Heart left ventricle (tissue), 13 donors: ENCODE data around the gene KRT8.

Source experiments
- POLR2A ChIP-seq, 2 donors: fragments of 450-650 bp; IDR thresholded peaks; one replicate each; pipeline ENCODE4 v1.6.1; 2017; ENCODE audit warnings: antibody characterized with exemption in 2 of 2, mild to moderate bottlenecking in 2 of 2, moderate library complexity in 2 of 2
- TF ChIP-seq, protein P1 (sequence below), 12 donors: fragments of 200-600 bp; sonication (generic) in 4 of 12; IDR thresholded peaks; one replicate each; pipeline versions ENCODE4 v1.5.0 to v1.8.0; 2018 to 2022; ENCODE audit warnings: antibody characterized with exemption in 12 of 12, mild to moderate bottlenecking in 5 of 12
- donor health status: ischemic (EF 13 %, LVEDD 7.1; RV severe dilation, severe dysfunction).
- donor health status: DM: no; HTN: yes; CAD: no.
- donor health status: DM: no; HTN: no; CAD: no.
- donor health status: ischemic (EF 25% LVEDD 6.9; RV normal size, moderate dysfunction).
- donor health status: ischemic (EF 25% LVEDD 5.7; RV mildly dilated, moderate dysfunction).
- donor health status: ischemic (EF 35%, LVEDD 5.7; RV mildly dilated, moderate dysfunction).
- donor health status: nonischemic (EF 11% LVEDD 7.7; RV severe dilation, severe dysfunction).
- donor health status: DM: yes; HTN: yes; CAD: no.
- donor health status: PGD.
- donor health status: ischemic (EF 29% LVEDD 5.4; RV normal size, mild dysfunction).
- donor health status: nonischemic (EF 23%, LVEDD 6.1; RV moderate dilation, normal function).

DNA sequence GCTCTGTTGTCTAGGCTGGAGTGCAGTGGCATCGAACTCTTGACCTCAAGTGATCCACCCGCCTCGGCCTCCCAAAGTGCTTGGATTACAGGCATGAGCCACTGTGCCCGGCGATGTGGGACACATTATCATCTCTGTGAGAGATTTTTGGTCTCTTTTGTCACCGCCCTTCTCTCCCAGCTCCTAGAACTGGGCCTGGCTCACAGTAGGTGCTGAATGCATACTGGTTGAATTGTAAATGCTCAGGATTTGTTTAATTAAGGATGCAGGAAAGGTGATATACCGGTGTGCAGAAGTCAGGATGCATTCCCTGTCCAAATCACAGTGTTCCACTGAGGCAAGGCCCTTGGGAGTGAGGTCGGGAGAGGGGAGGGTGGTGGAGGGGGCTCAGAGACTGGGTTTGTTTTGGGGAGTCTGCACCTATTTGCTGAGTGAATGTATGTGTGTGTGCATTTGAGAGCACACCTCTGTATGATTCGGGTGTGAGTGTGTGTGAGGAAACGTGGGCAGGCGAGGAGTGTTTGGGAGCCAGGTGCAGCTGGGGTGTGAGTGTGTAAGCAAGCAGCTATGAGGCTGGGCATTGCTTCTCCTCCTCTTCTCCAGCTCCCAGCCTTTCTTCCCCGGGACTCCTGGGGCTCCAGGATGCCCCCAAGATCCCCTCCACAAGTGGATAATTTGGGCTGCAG is 43.0 kb upstream of the KRT8 start:
- TF ChIP-seq POLR2A (IDR thresholded peaks at IDR 0.05), result no peak
- TF ChIP-seq, protein P1, sequence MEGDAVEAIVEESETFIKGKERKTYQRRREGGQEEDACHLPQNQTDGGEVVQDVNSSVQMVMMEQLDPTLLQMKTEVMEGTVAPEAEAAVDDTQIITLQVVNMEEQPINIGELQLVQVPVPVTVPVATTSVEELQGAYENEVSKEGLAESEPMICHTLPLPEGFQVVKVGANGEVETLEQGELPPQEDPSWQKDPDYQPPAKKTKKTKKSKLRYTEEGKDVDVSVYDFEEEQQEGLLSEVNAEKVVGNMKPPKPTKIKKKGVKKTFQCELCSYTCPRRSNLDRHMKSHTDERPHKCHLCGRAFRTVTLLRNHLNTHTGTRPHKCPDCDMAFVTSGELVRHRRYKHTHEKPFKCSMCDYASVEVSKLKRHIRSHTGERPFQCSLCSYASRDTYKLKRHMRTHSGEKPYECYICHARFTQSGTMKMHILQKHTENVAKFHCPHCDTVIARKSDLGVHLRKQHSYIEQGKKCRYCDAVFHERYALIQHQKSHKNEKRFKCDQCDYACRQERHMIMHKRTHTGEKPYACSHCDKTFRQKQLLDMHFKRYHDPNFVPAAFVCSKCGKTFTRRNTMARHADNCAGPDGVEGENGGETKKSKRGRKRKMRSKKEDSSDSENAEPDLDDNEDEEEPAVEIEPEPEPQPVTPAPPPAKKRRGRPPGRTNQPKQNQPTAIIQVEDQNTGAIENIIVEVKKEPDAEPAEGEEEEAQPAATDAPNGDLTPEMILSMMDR (IDR thresholded peaks at IDR 0.05), result no peak
